IMR-90 (cell line): ENCODE results near the gene ERMARD. TPM values are rescaled to one million over a fixed set of nuclear protein-coding genes. Genes with fewer than 3 reads are reported as not detected.

Experiments
- ATAC-seq: fragments of 200-7000 bp; cut with Tn5 transposase; 2 replicates; pipeline ENCODE4 v1.9.1; 2020; ENCODE audit warnings: low read depth, mild to moderate bottlenecking, moderate library complexity
- BruUV-seq: library from RNA; stranded (reverse); fragments of 400-500 nt; replicated peaks from 2 replicates; lab custom pipeline; 2021; lab: Mats Ljungman, UMichigan
- CTCF ChIA-PET: fragments of 300-600 bp; formaldehyde crosslinking; extraction: SDS; loops from one replicate; lab custom pipeline; 2021; ENCODE audit warnings: antibody characterized with exemption; lab: Yijun Ruan, JAX
- POLR2A ChIA-PET: fragments of 300-600 bp; sonication (Branson Sonifier 250); formaldehyde crosslinking; loops from one replicate; lab custom pipeline; 2022; ENCODE audit warnings: antibody characterized with exemption; ENCODE audit not compliant: unreplicated experiment; lab: Charles Lee
- DNase-seq: peaks from one replicate; pipeline ENCODE4 v3.0.0; 2013
- H2AFZ ChIP-seq: replicated peaks from 2 replicates; pipeline ENCODE3; 2013; ENCODE audit warnings: low read length, mild to moderate bottlenecking; ENCODE audit not compliant: poor library complexity
- H2AK5ac ChIP-seq: 2 replicates; pipeline ENCODE4 v1.6.1; 2013; ENCODE audit warnings: low read depth, low read length, inconsistent platforms
- H2AK9ac ChIP-seq: replicated peaks from 2 replicates; pipeline ENCODE3; 2013; ENCODE audit warnings: mild to moderate bottlenecking, low read depth, low read length, moderate library complexity; ENCODE audit not compliant: poor library complexity
- H2BK120ac ChIP-seq: 2 replicates; pipeline ENCODE4 v1.6.1; 2013; ENCODE audit warnings: low read depth, low read length, inconsistent platforms
- H2BK15ac ChIP-seq: 3 replicates; pipeline ENCODE4 v1.6.1; 2013; ENCODE audit warnings: low read depth, low read length, inconsistent platforms
- H2BK20ac ChIP-seq: 2 replicates; pipeline ENCODE4 v1.6.1; 2013; ENCODE audit warnings: low read depth, mild to moderate bottlenecking, inconsistent platforms, low read length, moderate library complexity
- H2BK5ac ChIP-seq: 2 replicates; pipeline ENCODE4 v1.6.1; 2013; ENCODE audit warnings: mild to moderate bottlenecking, low read depth, low read length, inconsistent platforms; ENCODE audit not compliant: poor library complexity, severe bottlenecking
- H3K14ac ChIP-seq: replicated peaks from 2 replicates; pipeline ENCODE4 v1.6.1; 2013; ENCODE audit warnings: low read depth, low read length, inconsistent platforms
- H3K18ac ChIP-seq: 2 replicates; pipeline ENCODE4 v1.6.1; 2013; ENCODE audit warnings: low read depth, low read length, control low read depth
- H3K23ac ChIP-seq: 2 replicates; pipeline ENCODE4 v1.6.1; 2013; ENCODE audit warnings: low read depth, low read length, inconsistent platforms
- H3K27ac ChIP-seq: 2 replicates; pipeline ENCODE4 v1.5.1; 2013; ENCODE audit warnings: mild to moderate bottlenecking, control low read depth, low read length; ENCODE audit not compliant: insufficient read depth
- H3K27me3 ChIP-seq: 2 replicates; pipeline ENCODE4 v1.6.1; 2013; ENCODE audit warnings: low read length; ENCODE audit not compliant: control insufficient read depth, insufficient read depth
- H3K36me3 ChIP-seq: 2 replicates; pipeline ENCODE4 v1.6.1; 2013; ENCODE audit warnings: low read length, mixed read lengths; ENCODE audit not compliant: control insufficient read depth, insufficient read depth
- H3K4ac ChIP-seq: 2 replicates; pipeline ENCODE4 v1.6.1; 2013; ENCODE audit warnings: low read depth, low read length, inconsistent platforms
- H3K4me1 ChIP-seq: 2 replicates; pipeline ENCODE4 v1.6.1; 2013; ENCODE audit warnings: low read length, mixed read lengths; ENCODE audit not compliant: control insufficient read depth, insufficient read depth
- H3K4me2 ChIP-seq: 2 replicates; pipeline ENCODE4 v1.6.1; 2013; ENCODE audit warnings: low read depth, mild to moderate bottlenecking, control low read depth, low read length, moderate library complexity
- H3K4me3 ChIP-seq: 2 replicates; pipeline ENCODE4 v1.5.1; 2013; ENCODE audit warnings: low read depth, mild to moderate bottlenecking, control low read depth, low read length, moderate library complexity; ENCODE audit not compliant: insufficient read depth
- H3K56ac ChIP-seq: 2 replicates; pipeline ENCODE4 v1.6.1; 2013; ENCODE audit warnings: low read length, inconsistent platforms; ENCODE audit not compliant: insufficient read depth; ENCODE audit errors: extremely low read depth
- H3K79me1 ChIP-seq, 2 experiments: 2 replicates each; pipeline ENCODE4 v1.6.1; 2013; ENCODE audit warnings: low read length in 2 of 2, inconsistent platforms in 1 of 2, low read depth in 1 of 2
- H3K9ac ChIP-seq: 2 replicates; pipeline ENCODE4 v1.6.1; 2013; ENCODE audit warnings: low read depth, low read length, control low read depth
- H3K9me1 ChIP-seq: 2 replicates; pipeline ENCODE4 v1.6.1; 2013; ENCODE audit warnings: low read length, inconsistent platforms; ENCODE audit not compliant: insufficient read depth
- H3K9me3 ChIP-seq: 2 replicates; pipeline ENCODE4 v1.6.1; 2013; ENCODE audit warnings: low read length; ENCODE audit not compliant: control insufficient read depth, insufficient read depth
- H4K20me1 ChIP-seq: 2 replicates; pipeline ENCODE4 v1.6.1; 2013; ENCODE audit warnings: low read length, inconsistent platforms; ENCODE audit not compliant: insufficient read depth
- H4K5ac ChIP-seq: 2 replicates; pipeline ENCODE4 v1.6.1; 2013; ENCODE audit warnings: mild to moderate bottlenecking, low read depth, low read length, control low read depth
- H4K8ac ChIP-seq, 2 experiments: 2 replicates each; pipeline ENCODE4 v1.6.1; 2013; ENCODE audit warnings: low read depth in 2 of 2, low read length in 2 of 2, control low read depth in 1 of 2, inconsistent platforms in 1 of 2
- H4K91ac ChIP-seq: 2 replicates; pipeline ENCODE4 v1.6.1; 2013; ENCODE audit warnings: low read depth, low read length, inconsistent platforms; ENCODE audit not compliant: insufficient read depth
- BHLHE40 ChIP-seq: fragments of 150-350 bp; IDR thresholded peaks from 2 replicates; pipeline ENCODE4 v1.6.1; 2016; ENCODE audit warnings: mild to moderate bottlenecking, low read depth, low read length
- CHD1 ChIP-seq: IDR thresholded peaks from 2 replicates; pipeline ENCODE4 v1.6.1; 2012; ENCODE audit warnings: low read depth, low read length, improper control_type of control experiment
- FOS ChIP-seq: fragments of 150-350 bp; IDR thresholded peaks from 2 replicates; pipeline ENCODE4 v1.6.1; 2016; ENCODE audit warnings: low read depth, low read length
- MAZ ChIP-seq: IDR thresholded peaks from 2 replicates; pipeline ENCODE4 v1.6.1; 2012; ENCODE audit warnings: low read depth, mild to moderate bottlenecking, low read length, improper control_type of control experiment, moderate library complexity, borderline replicate concordance
- MXI1 ChIP-seq: IDR thresholded peaks from 2 replicates; pipeline ENCODE4 v1.6.1; 2012; ENCODE audit warnings: low read depth, mild to moderate bottlenecking, low read length, moderate library complexity, borderline replicate concordance
- POLR2A ChIP-seq: IDR thresholded peaks from 2 replicates; pipeline ENCODE4 v1.6.1; 2012; ENCODE audit warnings: mild to moderate bottlenecking, low read depth, low read length
- RFX5 ChIP-seq: IDR thresholded peaks from 2 replicates; pipeline ENCODE4 v1.8.0; 2012; ENCODE audit warnings: low read depth, mild to moderate bottlenecking, low read length, moderate library complexity
- SMC3 ChIP-seq: fragments of 150-350 bp; IDR thresholded peaks from 2 replicates; pipeline ENCODE4 v1.6.1; 2016; ENCODE audit warnings: low read depth, mild to moderate bottlenecking, antibody characterized with exemption, low read length, moderate library complexity
- WGBS, 2 experiments: methylation state at CpG; one replicate each; pipeline versions ENCODE4 v1.1.5 to v1.1.7; 2013; ENCODE audit warnings: missing lambda C conversion rate in 2 of 2; ENCODE audit not compliant: insufficient read length in 1 of 2; ENCODE audit errors: extremely low coverage in 2 of 2; 5-methylcytosine and 5-hydroxymethylcytosine counted together
- dilution Hi-C: fragments of 300-500 bp; cut with HindIII; formaldehyde crosslinking; loops from one replicate; pipeline ENCODE4 v1.14.3; 2018; ENCODE audit warnings: low sequenced_read_pairs; ENCODE audit not compliant: unreplicated experiment
- in situ Hi-C: fragments of 300-500 bp; cut with MboI; formaldehyde crosslinking; loops from 3 replicates; pipeline ENCODE4 v1.14.3; 2019; ENCODE audit warnings: low sequenced_read_pairs, inconsistent platforms, mixed read lengths
- intact Hi-C: fragments of 100-400 bp; cut with micrococcal nuclease; formaldehyde crosslinking; loops from 2 replicates; pipeline ENCODE4 v1.10.0; 2022
- polyA plus RNA-seq, 3 experiments: library from polyadenylated mRNA; depleted of rRNA; stranded (reverse); fragments of >200 nt; gene quantifications; 2 replicates each; pipeline ENCODE4 v1.2.3, GENCODE V29; 2012; ENCODE audit warnings: low replicate concordance in 1 of 3
- total RNA-seq: library from RNA; depleted of rRNA; stranded (reverse); fragments of >200 nt; gene quantifications from 2 replicates; pipeline ENCODE4 v1.2.3, GENCODE V29; 2012
- TF ChIP-seq, protein P1 (sequence below): conservative IDR thresholded peaks from 2 replicates; pipeline ENCODE4 v1.5.1; 2012; ENCODE audit warnings: mild to moderate bottlenecking, low read depth, low read length, improper control_type of control experiment

The ERMARD gene
- total and polyA plus RNA-seq, 2 of the 4 experiments (the other 2 are of a cell fraction), result 15.1 to 25.4 TPM

GRCh38 chr6:169788809-169789145 is 37.4 kb downstream of the ERMARD start:
- no peak overlapping the region for H3K27ac ChIP-seq
- DNase-seq (no peak), ATAC-seq (no peak)
- H3K27me3 ChIP-seq, result peaks cover 1% of the 10 kb centered on the region; the same call in 1 of the 2 replicates
- H2BK15ac ChIP-seq, result no peak overlapping the region
- no peak overlapping the region for H3K9ac ChIP-seq
- no peak overlapping the region for H3K4me3 ChIP-seq
- no peak overlapping the region for H4K8ac ChIP-seq
- H4K5ac ChIP-seq, result no peak overlapping the region
- no peak overlapping the region for H3K4me2 ChIP-seq
- CTCF ChIA-PET, result interaction anchor here (1.4 to 3.3 kb wide), 2 partner anchors 742 to 831 kb away, joined by 4 to 23 read pairs; no protein-coding TSS in a partner anchor
- H3K4ac ChIP-seq, result no peak overlapping the region
- H4K91ac ChIP-seq, result no peak overlapping the region
- H3K14ac ChIP-seq, result no peak overlapping the region
- H3K23ac ChIP-seq, result no peak overlapping the region
- peaks cover 5% of the 10 kb centered on the region; the same call in 1 of the 2 replicates for H3K36me3 ChIP-seq
- peaks cover 4% of the 10 kb centered on the region; the same call in 1 of the 2 replicates for H3K9me1 ChIP-seq
- no peaks in the 10 kb centered on the region for H3K9me3 ChIP-seq
- 100% methylated on average over 1 of the region's 4 CpGs; no CpG with 5 or more reads in 1 of the 2 experiments for WGBS, 2 experiments
- dilution Hi-C loops, result no loop called here
- no peak overlapping the region for H2AK5ac ChIP-seq
- H2AFZ ChIP-seq, result no peak overlapping the region
- no peak overlapping the region for H2BK120ac ChIP-seq
- POLR2A ChIA-PET, result no interaction called here
- in situ Hi-C loops, result no loop called here
- TF ChIP-seq FOS (no peak), BHLHE40 (no peak), MXI1 (no peak), MAZ (no peak), SMC3 (no peak), RFX5 (no peak), CHD1 (no peak), POLR2A (no peak)
- TF ChIP-seq, protein P1, sequence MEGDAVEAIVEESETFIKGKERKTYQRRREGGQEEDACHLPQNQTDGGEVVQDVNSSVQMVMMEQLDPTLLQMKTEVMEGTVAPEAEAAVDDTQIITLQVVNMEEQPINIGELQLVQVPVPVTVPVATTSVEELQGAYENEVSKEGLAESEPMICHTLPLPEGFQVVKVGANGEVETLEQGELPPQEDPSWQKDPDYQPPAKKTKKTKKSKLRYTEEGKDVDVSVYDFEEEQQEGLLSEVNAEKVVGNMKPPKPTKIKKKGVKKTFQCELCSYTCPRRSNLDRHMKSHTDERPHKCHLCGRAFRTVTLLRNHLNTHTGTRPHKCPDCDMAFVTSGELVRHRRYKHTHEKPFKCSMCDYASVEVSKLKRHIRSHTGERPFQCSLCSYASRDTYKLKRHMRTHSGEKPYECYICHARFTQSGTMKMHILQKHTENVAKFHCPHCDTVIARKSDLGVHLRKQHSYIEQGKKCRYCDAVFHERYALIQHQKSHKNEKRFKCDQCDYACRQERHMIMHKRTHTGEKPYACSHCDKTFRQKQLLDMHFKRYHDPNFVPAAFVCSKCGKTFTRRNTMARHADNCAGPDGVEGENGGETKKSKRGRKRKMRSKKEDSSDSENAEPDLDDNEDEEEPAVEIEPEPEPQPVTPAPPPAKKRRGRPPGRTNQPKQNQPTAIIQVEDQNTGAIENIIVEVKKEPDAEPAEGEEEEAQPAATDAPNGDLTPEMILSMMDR, result no peak
- H2AK9ac ChIP-seq, result no peak overlapping the region
- H2BK20ac ChIP-seq, result no peak overlapping the region
- no peak overlapping the region for H3K56ac ChIP-seq
- no peaks in the 10 kb centered on the region for H4K20me1 ChIP-seq
- H3K79me1 ChIP-seq, result no peaks in the 10 kb centered on the region
- peaks cover 4% of the 10 kb centered on the region; the same call in 1 of the 2 replicates for H3K4me1 ChIP-seq
- H3K18ac ChIP-seq, result no peak overlapping the region
- intact Hi-C loops, result no loop called here
- BruUV-seq, result no TSS peak
- no peak overlapping the region for H2BK5ac ChIP-seq
